Measurements from ENCODE around the gene ZFYVE28.

The ZFYVE28 gene

GRCh38 chr4:2401610-2401983 lies 16.8 kb downstream of the ZFYVE28 start:
- no peak for DNase-seq (ENCODE audit: low read depth, low spot score)
- in situ Hi-C loops (cut with HindIII; ENCODE audit: low sequenced_read_pairs) = no loop called here
- no peak for TF ChIP-seq CTCF (IDR thresholded peaks at IDR 0.05; ENCODE audit: low read depth, low read length)
- H3K4me3 ChIP-seq (ENCODE audit: low read depth, low read length) = no peak overlapping the region

GRCh38 chr4:2400841-2401609 lies 17.4 kb downstream of the ZFYVE28 start:
- TF ChIP-seq CTCF (IDR thresholded peaks at IDR 0.05; ENCODE audit: low read depth, low read length) = no peak
- H3K4me3 ChIP-seq (ENCODE audit: low read depth, low read length) = no peak overlapping the region
- no peak for DNase-seq (ENCODE audit: low read depth, low spot score)
- in situ Hi-C loops (cut with HindIII; ENCODE audit: low sequenced_read_pairs) = no loop called here

GRCh38 chr4:2399631-2400190 lies 18.7 kb downstream of the ZFYVE28 start:
- H3K4me3 ChIP-seq (ENCODE audit: low read depth, low read length) = no peak overlapping the region
- in situ Hi-C loops (cut with HindIII; ENCODE audit: low sequenced_read_pairs) = no loop called here
- no peak for DNase-seq (ENCODE audit: low read depth, low spot score)
- TF ChIP-seq CTCF (IDR thresholded peaks at IDR 0.05; ENCODE audit: low read depth, low read length) = no peak

- no peak for TF ChIP-seq CTCF (IDR thresholded peaks at IDR 0.05; ENCODE audit: low read depth, low read length)
- in situ Hi-C loops (cut with HindIII; ENCODE audit: low sequenced_read_pairs) = no loop called here
- no peak overlapping the region for H3K4me3 ChIP-seq (ENCODE audit: low read depth, low read length)
- no peak for DNase-seq (ENCODE audit: low read depth, low spot score)
These were observed 19.2 kb downstream of the ZFYVE28 start for GRCh38 chr4:2399216-2399615.

- H3K4me3 ChIP-seq (ENCODE audit: low read depth, low read length) = no peak overlapping the region
- DNase-seq (ENCODE audit: low read depth, low spot score) = no peak
- in situ Hi-C loops (cut with HindIII; ENCODE audit: low sequenced_read_pairs) = no loop called here
- no peak for TF ChIP-seq CTCF (IDR thresholded peaks at IDR 0.05; ENCODE audit: low read depth, low read length)
These were observed 20.7 kb downstream of the ZFYVE28 start for GRCh38 chr4:2397596-2398379.

GRCh38 chr4:2396781-2397368 lies 21.6 kb downstream of the ZFYVE28 start:
- no peak for DNase-seq (ENCODE audit: low read depth, low spot score)

More at GRCh38 chr4:2396781-2397368, 21.6 kb downstream of the ZFYVE28 start:
- in situ Hi-C loops (cut with HindIII; ENCODE audit: low sequenced_read_pairs) = no loop called here
- no peak for TF ChIP-seq CTCF (IDR thresholded peaks at IDR 0.05; ENCODE audit: low read depth, low read length)
- H3K4me3 ChIP-seq (ENCODE audit: low read depth, low read length) = no peak overlapping the region
